HepG2 (cell line): Measurements from ENCODE around the gene NPTXR. TPM values are rescaled to one million over a fixed set of nuclear protein-coding genes. Genes with fewer than 3 reads are reported as not detected.
A peak's percentile ranks its signal among the peaks of the same experiment; 100 is the strongest.

ENCODE experiments used
- CBX1 ChIP-seq: IDR thresholded peaks from one replicate; pipeline ENCODE4 v1.6.1; 2016; ENCODE audit warnings: antibody characterized with exemption, low read depth
- E2F5 ChIP-seq: sonication (generic); formaldehyde crosslinking; conservative IDR thresholded peaks from 2 replicates; pipeline ENCODE4 v1.4.0; 2020; ENCODE audit warnings: missing genetic modification reagents
- HMGXB3 ChIP-seq: sonication (generic); formaldehyde crosslinking; IDR thresholded peaks from 2 replicates; pipeline ENCODE4 v1.4.0; 2020; ENCODE audit warnings: missing genetic modification reagents, borderline replicate concordance
- KDM6A ChIP-seq: IDR thresholded peaks from 2 replicates; pipeline ENCODE4 v1.6.1; 2016; ENCODE audit warnings: low read depth
- MYPOP ChIP-seq: sonication (generic); formaldehyde crosslinking; IDR thresholded peaks from 2 replicates; pipeline ENCODE4 v1.8.1; 2023; ENCODE audit warnings: mild to moderate bottlenecking, moderate library complexity, missing genetic modification reagents
- ONECUT2 ChIP-seq: sonication (generic); formaldehyde crosslinking; IDR thresholded peaks from 2 replicates; pipeline ENCODE4 v1.4.0; 2020; ENCODE audit warnings: missing genetic modification reagents
- POGK ChIP-seq: sonication (generic); formaldehyde crosslinking; conservative IDR thresholded peaks from 2 replicates; pipeline ENCODE4 v1.8.0; 2022; ENCODE audit warnings: mild to moderate bottlenecking, moderate library complexity, missing genetic modification reagents
- ZFP36L2 ChIP-seq: sonication (generic); formaldehyde crosslinking; IDR thresholded peaks from 2 replicates; pipeline ENCODE4 v1.4.0; 2020; ENCODE audit warnings: missing genetic modification reagents
- ZNF280B ChIP-seq: sonication (generic); formaldehyde crosslinking; IDR thresholded peaks from 2 replicates; pipeline ENCODE4 v1.5.0; 2020; ENCODE audit warnings: missing genetic modification reagents, mild to moderate bottlenecking, borderline replicate concordance
- ZNF496 ChIP-seq: sonication (generic); formaldehyde crosslinking; IDR thresholded peaks from 2 replicates; pipeline ENCODE4 v1.8.1; 2023; ENCODE audit warnings: mild to moderate bottlenecking, moderate library complexity, missing genetic modification reagents; ENCODE audit not compliant: insufficient replicate concordance
- ZNF7 ChIP-seq: IDR thresholded peaks from 2 replicates; pipeline ENCODE4 v1.6.1; 2016; ENCODE audit warnings: missing biosample characterization, missing genetic modification reagents
- ZNF710 ChIP-seq: sonication (generic); formaldehyde crosslinking; IDR thresholded peaks from 2 replicates; pipeline ENCODE4 v1.5.0; 2020; ENCODE audit warnings: mild to moderate bottlenecking, missing genetic modification reagents, borderline replicate concordance
- ZNF747 ChIP-seq: sonication (generic); formaldehyde crosslinking; IDR thresholded peaks from 2 replicates; pipeline ENCODE4 v1.8.1; 2023; ENCODE audit warnings: missing genetic modification reagents, mild to moderate bottlenecking, borderline replicate concordance
- ZSCAN5A ChIP-seq: sonication (generic); formaldehyde crosslinking; IDR thresholded peaks from 2 replicates; pipeline ENCODE4 v1.8.0; 2022; ENCODE audit warnings: mild to moderate bottlenecking, missing genetic modification reagents, borderline replicate concordance
- polyA plus RNA-seq, 8 experiments: library from polyadenylated mRNA; depleted of rRNA in 3 of 8; stranded (reverse) in 7 of 8; unstranded in 1 of 8; fragments of >200 nt; fragmentation: Illumina TruSeq in 4 of 8; extraction: Trizol in 4 of 8; gene quantifications; 2 replicates each; pipeline versions ENCODE4 v1.2.1 to v1.2.3, GENCODE V29; 2011 to 2016; ENCODE audit warnings: low read depth in 4 of 8, missing spikeins in 1 of 8, mixed read lengths in 1 of 8; ENCODE audit not compliant: insufficient read depth in 1 of 8
- total RNA-seq, 5 experiments: library from RNA; depleted of rRNA; stranded (reverse); fragments of >200 nt; fragmentation: Illumina TruSeq; extraction: Trizol; gene quantifications; 2 replicates each; pipeline ENCODE4 v1.2.3, GENCODE V29; 2016; ENCODE audit warnings: low read depth in 1 of 5

Gene NPTXR
- total and polyA plus RNA-seq, 2 of the 13 experiments (the other 11 are each of a cell fraction or from before 2014, with no cell fraction given): 2.6 to 4.8 TPM

- TF ChIP-seq ZNF710 (CRISPR knock-in tag): no peak
- TF ChIP-seq ZNF496 (CRISPR knock-in tag): no peak
- TF ChIP-seq ZNF280B (CRISPR knock-in tag): no peak
- TF ChIP-seq HMGXB3 (CRISPR knock-in tag): no peak
- no peak for TF ChIP-seq POGK (CRISPR knock-in tag)
- no peak for TF ChIP-seq ZFP36L2 (CRISPR knock-in tag)
- no peak for TF ChIP-seq KDM6A (CRISPR knock-in tag)
- TF ChIP-seq ZNF7 (CRISPR knock-in tag): no peak
- no peak for TF ChIP-seq ONECUT2 (CRISPR knock-in tag)
- TF ChIP-seq MYPOP: peak; percentile 75; the same call in 1 of the 2 replicates
- no peak for TF ChIP-seq CBX1
- TF ChIP-seq E2F5 (CRISPR knock-in tag): no peak
- no peak for TF ChIP-seq ZNF747 (CRISPR knock-in tag)
- TF ChIP-seq ZSCAN5A (CRISPR knock-in tag): no peak
These were observed 28.5 kb upstream of the NPTXR start, which contains the start of gene CBX6 (continued) for GRCh38 chr22:38872172-38872830.
